Measurements from ENCODE around the gene SNX18.
A peak's percentile ranks its signal among the peaks of the same experiment; 100 is the strongest.

Gene SNX18

GRCh38 chr5:54515634-54516033 lies 1.9 kb upstream of the SNX18 start:
- H2BK5ac ChIP-seq (ENCODE audit: low read length): no peak overlapping the region
- H4K8ac ChIP-seq (ENCODE audit: low read depth, low read length): no peak overlapping the region
- H4K91ac ChIP-seq (ENCODE audit: low read depth, low read length, poor library complexity): no peak overlapping the region
- H3K14ac ChIP-seq (ENCODE audit: low read length): no peak overlapping the region
- no peak overlapping the region for H3K23ac ChIP-seq (ENCODE audit: low read depth, low read length, poor library complexity)
- WGBS, 2 donors (ENCODE audit: extremely low coverage in 2 of 2, insufficient read length in 2 of 2, insufficient replicate concordance in 1 of 2): no CpG with 5 or more reads among the region's 3 CpGs
- no peak overlapping the region for H3K27ac ChIP-seq (replicated peaks; ENCODE audit: low read length)
- peaks cover 0 to 3% (median 0%) of the 10 kb centered on the region in 3 experiments for H3K27me3 ChIP-seq (ENCODE audit: control insufficient read depth in 3 of 3, insufficient read depth in 3 of 3, low read depth in 1 of 3, low read length in 3 of 3)
- no peak overlapping the region for H2BK120ac ChIP-seq (ENCODE audit: low read depth, low read length)
- H3K4ac ChIP-seq (ENCODE audit: low read length): no peak overlapping the region
- peaks cover 20 to 24% of the 10 kb centered on the region in 2 donors for H3K4me1 ChIP-seq (ENCODE audit: control insufficient read depth in 2 of 2, insufficient read depth in 1 of 2, low read depth in 1 of 2, low read length in 2 of 2)
- no peak overlapping the region for H2AK5ac ChIP-seq (ENCODE audit: low read depth, low read length)
- no peak overlapping the region for H3K9ac ChIP-seq (ENCODE audit: low read depth, low read length, poor library complexity)
- H3K79me1 ChIP-seq (ENCODE audit: low read depth, low read length): peaks cover 8% of the 10 kb centered on the region
- no peak overlapping the region for H3K4me2 ChIP-seq (ENCODE audit: insufficient read depth, low read length, poor library complexity, severe bottlenecking)
- DNase-seq (ENCODE audit: low spot score): no peak
- no peak overlapping the region for H3K4me3 ChIP-seq (ENCODE audit: low read length in 2 of 2)
- peaks cover 2 to 16% of the 10 kb centered on the region in 2 donors for H3K36me3 ChIP-seq (replicated peaks in 1 of 2; ENCODE audit: control insufficient read depth in 2 of 2, insufficient read depth in 2 of 2, low read length in 2 of 2)
- H2BK15ac ChIP-seq (ENCODE audit: low read length): no peak overlapping the region
- no peak overlapping the region for H2BK12ac ChIP-seq (ENCODE audit: low read length)
- no peak overlapping the region for H3K18ac ChIP-seq (ENCODE audit: low read length)
- H3K9me3 ChIP-seq (replicated peaks in 1 of 2; ENCODE audit: control insufficient read depth in 2 of 2, insufficient read depth in 1 of 2, low read depth in 1 of 2, low read length in 2 of 2): peaks cover 8 to 11% of the 10 kb centered on the region in 2 donors
- peak overlapping the region; percentile 85 for H2AFZ ChIP-seq (ENCODE audit: low read length)

- peaks cover 2 to 18% of the 10 kb centered on the region in 2 donors for H3K36me3 ChIP-seq (replicated peaks in 1 of 2; ENCODE audit: control insufficient read depth in 2 of 2, insufficient read depth in 2 of 2, low read length in 2 of 2)
- no peak overlapping the region for H3K23ac ChIP-seq (ENCODE audit: low read depth, low read length, poor library complexity)
- no peak overlapping the region for H2BK5ac ChIP-seq (ENCODE audit: low read length)
- no peak overlapping the region for H2AK5ac ChIP-seq (ENCODE audit: low read depth, low read length)
- H3K27ac ChIP-seq (replicated peaks; ENCODE audit: low read length): no peak overlapping the region
- DNase-seq (ENCODE audit: low spot score): no peak
- no peak overlapping the region for H3K4me3 ChIP-seq (ENCODE audit: low read length in 2 of 2)
- no peak overlapping the region for H2AFZ ChIP-seq (ENCODE audit: low read length)
- peaks cover 6 to 11% of the 10 kb centered on the region in 2 donors for H3K9me3 ChIP-seq (replicated peaks in 1 of 2; ENCODE audit: control insufficient read depth in 2 of 2, insufficient read depth in 1 of 2, low read depth in 1 of 2, low read length in 2 of 2)
- no peak overlapping the region for H3K9ac ChIP-seq (ENCODE audit: low read depth, low read length, poor library complexity)
- no peak overlapping the region for H2BK120ac ChIP-seq (ENCODE audit: low read depth, low read length)
- H3K27me3 ChIP-seq (ENCODE audit: control insufficient read depth in 3 of 3, insufficient read depth in 3 of 3, low read depth in 1 of 3, low read length in 3 of 3): peaks cover 0 to 3% (median 0%) of the 10 kb centered on the region in 3 experiments
- H2BK12ac ChIP-seq (ENCODE audit: low read length): no peak overlapping the region
- no peak overlapping the region for H2BK15ac ChIP-seq (ENCODE audit: low read length)
- no peak overlapping the region for H3K4me2 ChIP-seq (ENCODE audit: insufficient read depth, low read length, poor library complexity, severe bottlenecking)
- peaks cover 8% of the 10 kb centered on the region for H3K79me1 ChIP-seq (ENCODE audit: low read depth, low read length)
- no peak overlapping the region for H4K91ac ChIP-seq (ENCODE audit: low read depth, low read length, poor library complexity)
- no peak overlapping the region for H3K18ac ChIP-seq (ENCODE audit: low read length)
- H3K4me1 ChIP-seq (ENCODE audit: control insufficient read depth in 2 of 2, insufficient read depth in 1 of 2, low read depth in 1 of 2, low read length in 2 of 2): peaks cover 20 to 24% of the 10 kb centered on the region in 2 donors
- WGBS, 2 donors (ENCODE audit: extremely low coverage in 2 of 2, insufficient read length in 2 of 2, insufficient replicate concordance in 1 of 2): no CpG with 5 or more reads among the region's 4 CpGs
- no peak overlapping the region for H3K14ac ChIP-seq (ENCODE audit: low read length)
- no peak overlapping the region for H3K4ac ChIP-seq (ENCODE audit: low read length)
- no peak overlapping the region for H4K8ac ChIP-seq (ENCODE audit: low read depth, low read length)
These were observed 1.4 kb upstream of the SNX18 start for GRCh38 chr5:54516051-54516655.

- Histone ChIP-seq H2AK5ac (ENCODE audit: low read depth, low read length) (no peak overlapping the region), H3K4me1 (ENCODE audit: control insufficient read depth in 2 of 2, insufficient read depth in 1 of 2, low read depth in 1 of 2, low read length in 2 of 2) (peaks cover 20 to 26% of the 10 kb centered on the region in 2 donors), H4K91ac (ENCODE audit: low read depth, low read length, poor library complexity) (no peak overlapping the region), H2AFZ (ENCODE audit: low read length) (peak overlapping the region; percentile 87), H3K18ac (ENCODE audit: low read length) (no peak overlapping the region), H3K4ac (ENCODE audit: low read length) (no peak overlapping the region), H2BK15ac (ENCODE audit: low read length) (no peak overlapping the region), H3K4me3 (ENCODE audit: low read length in 2 of 2) (peak overlapping the region in 1 of 2 donors; percentile 64), H2BK12ac (ENCODE audit: low read length) (no peak overlapping the region), H3K4me2 (ENCODE audit: insufficient read depth, low read length, poor library complexity, severe bottlenecking) (peak overlapping the region; percentile 41), H3K27me3 (ENCODE audit: control insufficient read depth in 3 of 3, insufficient read depth in 3 of 3, low read depth in 1 of 3, low read length in 3 of 3) (peaks cover 0 to 3% (median 0%) of the 10 kb centered on the region in 3 experiments), H4K8ac (ENCODE audit: low read depth, low read length) (no peak overlapping the region), H3K23ac (ENCODE audit: low read depth, low read length, poor library complexity) (no peak overlapping the region), H3K79me1 (ENCODE audit: low read depth, low read length) (peaks cover 8% of the 10 kb centered on the region), H3K9ac (ENCODE audit: low read depth, low read length, poor library complexity) (no peak overlapping the region), H2BK5ac (ENCODE audit: low read length) (no peak overlapping the region), H3K14ac (ENCODE audit: low read length) (no peak overlapping the region), H2BK120ac (ENCODE audit: low read depth, low read length) (no peak overlapping the region), H3K9me3 (replicated peaks in 1 of 2; ENCODE audit: control insufficient read depth in 2 of 2, insufficient read depth in 1 of 2, low read depth in 1 of 2, low read length in 2 of 2) (peaks cover 6 to 11% of the 10 kb centered on the region in 2 donors), H3K36me3 (replicated peaks in 1 of 2; ENCODE audit: control insufficient read depth in 2 of 2, insufficient read depth in 2 of 2, low read length in 2 of 2) (peaks cover 2 to 27% of the 10 kb centered on the region in 2 donors), H3K27ac (replicated peaks; ENCODE audit: low read length) (no peak overlapping the region)
- no CpG with 5 or more reads among the region's 4 CpGs for WGBS, 2 donors (ENCODE audit: extremely low coverage in 2 of 2, insufficient read length in 2 of 2, insufficient replicate concordance in 1 of 2)
- DNase-seq (ENCODE audit: low spot score): no peak
These were observed 416 bp upstream of the SNX18 start for GRCh38 chr5:54517174-54517511.

GRCh38 chr5:54518146-54518817 lies 723 bp downstream of the SNX18 start:
- H3K27ac ChIP-seq (replicated peaks; ENCODE audit: low read length): no peak overlapping the region
- no peak overlapping the region for H2BK120ac ChIP-seq (ENCODE audit: low read depth, low read length)
- peaks cover 8% of the 10 kb centered on the region for H3K79me1 ChIP-seq (ENCODE audit: low read depth, low read length)
- peak overlapping the region; percentile 82 for H2AK5ac ChIP-seq (ENCODE audit: low read depth, low read length)
- peak overlapping the region; percentile 83 for H2BK5ac ChIP-seq (ENCODE audit: low read length)
- peak overlapping the region; percentile 63 for H2BK12ac ChIP-seq (ENCODE audit: low read length)
- H3K4ac ChIP-seq (ENCODE audit: low read length): no peak overlapping the region
- peak overlapping the region; percentile 83 for H3K9ac ChIP-seq (ENCODE audit: low read depth, low read length, poor library complexity)
- H3K27me3 ChIP-seq (ENCODE audit: control insufficient read depth in 3 of 3, insufficient read depth in 3 of 3, low read depth in 1 of 3, low read length in 3 of 3): peaks cover 0 to 3% (median 0%) of the 10 kb centered on the region in 3 experiments
- peak overlapping the region; percentile 75 for H3K4me2 ChIP-seq (ENCODE audit: insufficient read depth, low read length, poor library complexity, severe bottlenecking)
- H3K4me1 ChIP-seq (ENCODE audit: control insufficient read depth in 2 of 2, insufficient read depth in 1 of 2, low read depth in 1 of 2, low read length in 2 of 2): peaks cover 20 to 27% of the 10 kb centered on the region in 2 donors
- peak overlapping the region; percentile 64 to 96 for H3K4me3 ChIP-seq (ENCODE audit: low read length in 2 of 2)
- H2AFZ ChIP-seq (ENCODE audit: low read length): peak overlapping the region; percentile 87
- peaks cover 6 to 11% of the 10 kb centered on the region in 2 donors for H3K9me3 ChIP-seq (replicated peaks in 1 of 2; ENCODE audit: control insufficient read depth in 2 of 2, insufficient read depth in 1 of 2, low read depth in 1 of 2, low read length in 2 of 2)
- no CpG with 5 or more reads among the region's 79 CpGs for WGBS, 2 donors (ENCODE audit: extremely low coverage in 2 of 2, insufficient read length in 2 of 2, insufficient replicate concordance in 1 of 2)
- H3K23ac ChIP-seq (ENCODE audit: low read depth, low read length, poor library complexity): peak overlapping the region; percentile 90
- peaks cover 2 to 31% of the 10 kb centered on the region in 2 donors for H3K36me3 ChIP-seq (replicated peaks in 1 of 2; ENCODE audit: control insufficient read depth in 2 of 2, insufficient read depth in 2 of 2, low read length in 2 of 2)
- peak overlapping the region; percentile 93 for H3K18ac ChIP-seq (ENCODE audit: low read length)
- H4K8ac ChIP-seq (ENCODE audit: low read depth, low read length): no peak overlapping the region
- peak overlapping the region; percentile 75 for H3K14ac ChIP-seq (ENCODE audit: low read length)
- H2BK15ac ChIP-seq (ENCODE audit: low read length): peak overlapping the region; percentile 24
- no peak for DNase-seq (ENCODE audit: low spot score)
- peak overlapping the region; percentile 57 for H4K91ac ChIP-seq (ENCODE audit: low read depth, low read length, poor library complexity)
